Rectal smooth muscle tissue (tissue), 1 donor: ENCODE measurements around the gene CDC7.
"Not testable (repeated sequence)": the region's sequence is repeated elsewhere in the genome, so short reads cannot be mapped to it uniquely, and the experiment has no call there.

Experiments used
- H3K27ac ChIP-seq: one replicate; pipeline ENCODE4 v1.7.0; 2013; ENCODE audit warnings: low read depth, low read length, inconsistent platforms
- H3K27me3 ChIP-seq: one replicate; pipeline ENCODE4 v1.7.0; 2013; ENCODE audit warnings: low read length; ENCODE audit not compliant: control insufficient read depth, insufficient read depth
- H3K36me3 ChIP-seq: one replicate; pipeline ENCODE4 v1.7.0; 2013; ENCODE audit warnings: low read length; ENCODE audit not compliant: control insufficient read depth, insufficient read depth
- H3K4me1 ChIP-seq: one replicate; pipeline ENCODE4 v1.7.0; 2013; ENCODE audit warnings: low read length; ENCODE audit not compliant: control insufficient read depth, insufficient read depth
- H3K4me3 ChIP-seq: one replicate; pipeline ENCODE4 v1.7.0; 2013; ENCODE audit warnings: low read length
- H3K9ac ChIP-seq: one replicate; pipeline ENCODE4 v1.7.0; 2013; ENCODE audit warnings: low read length

The CDC7 gene

DNA sequence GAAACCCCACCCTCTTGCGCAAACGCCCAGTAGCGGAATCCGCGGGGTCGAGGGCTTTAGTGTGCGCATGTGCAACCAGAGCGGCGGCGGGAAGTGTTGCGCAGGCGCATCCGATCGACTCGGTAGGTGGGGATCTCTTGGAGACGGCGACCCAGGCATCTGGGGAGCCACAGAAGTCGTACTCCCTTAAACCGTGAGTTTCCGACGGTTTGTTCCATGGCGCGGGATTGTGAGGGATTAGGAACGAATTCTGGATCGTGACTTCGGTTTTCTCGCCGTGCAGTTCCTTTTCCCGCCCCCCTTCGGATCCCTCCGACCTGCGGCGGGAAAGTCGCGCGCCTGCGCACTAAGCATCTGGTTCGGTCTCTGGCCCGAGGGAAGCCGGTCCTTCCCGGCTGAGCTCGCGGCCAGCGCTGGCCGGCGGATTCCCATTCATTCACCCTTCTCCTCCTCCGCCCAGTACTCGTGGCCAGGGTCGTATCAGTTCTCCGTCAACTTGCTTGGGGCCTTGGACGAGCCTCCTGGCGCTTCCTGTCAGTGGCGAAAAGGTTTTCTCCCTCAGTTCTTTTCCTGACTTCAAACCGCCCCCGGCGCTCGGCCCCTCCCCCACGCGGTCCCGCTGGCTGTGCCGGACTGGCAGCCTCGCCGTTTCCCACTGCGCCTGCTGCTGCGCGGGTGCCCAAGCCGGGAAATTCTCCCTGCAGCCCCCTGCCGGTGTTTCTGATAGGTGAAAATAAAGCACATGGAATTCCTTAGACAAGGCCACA is at the start of gene CDC7:
CDC7 (plus strand) TSS at position 96 of the 767 bp plus-strand sequence. CDS start 866 bp downstream, outside the sequence.
- peak within 1 kb of the TSS; percentile 82 for H3K4me3 ChIP-seq
- no peak within 1 kb of the TSS for H3K9ac ChIP-seq
- no peaks in the 10 kb centered on the region for H3K27me3 ChIP-seq
- H3K4me1 ChIP-seq, result no peaks in the 10 kb centered on the region
- H3K27ac ChIP-seq, result peak within 1 kb of the TSS; percentile 86
- H3K36me3 ChIP-seq, result no peaks in the 10 kb centered on the region

DNA sequence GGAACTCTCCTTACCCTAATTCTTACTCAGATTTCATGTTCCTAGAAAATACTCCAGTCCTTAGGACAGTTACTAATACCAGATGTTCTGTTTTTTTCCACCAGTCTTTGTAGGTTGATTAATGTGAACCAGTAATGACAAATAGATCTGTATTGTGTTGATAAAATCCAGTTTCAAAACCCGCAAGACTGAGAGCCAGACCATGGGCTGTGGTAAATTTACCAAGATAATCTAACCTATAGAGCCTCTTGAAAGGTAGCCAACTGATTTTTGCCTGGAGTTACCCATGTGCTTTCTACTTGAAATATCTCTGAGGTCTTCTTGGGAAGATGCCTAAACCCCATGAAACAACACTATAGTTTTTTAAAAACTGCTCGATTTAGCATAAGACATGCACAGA is 46.5 kb upstream of the CDC7 start:
- no peak overlapping the region for H3K4me3 ChIP-seq
- H3K27me3 ChIP-seq, result no peaks in the 10 kb centered on the region
- H3K36me3 ChIP-seq, result no peaks in the 10 kb centered on the region
- no peaks in the 10 kb centered on the region for H3K4me1 ChIP-seq
- no peak overlapping the region for H3K9ac ChIP-seq
- no peak overlapping the region for H3K27ac ChIP-seq

DNA sequence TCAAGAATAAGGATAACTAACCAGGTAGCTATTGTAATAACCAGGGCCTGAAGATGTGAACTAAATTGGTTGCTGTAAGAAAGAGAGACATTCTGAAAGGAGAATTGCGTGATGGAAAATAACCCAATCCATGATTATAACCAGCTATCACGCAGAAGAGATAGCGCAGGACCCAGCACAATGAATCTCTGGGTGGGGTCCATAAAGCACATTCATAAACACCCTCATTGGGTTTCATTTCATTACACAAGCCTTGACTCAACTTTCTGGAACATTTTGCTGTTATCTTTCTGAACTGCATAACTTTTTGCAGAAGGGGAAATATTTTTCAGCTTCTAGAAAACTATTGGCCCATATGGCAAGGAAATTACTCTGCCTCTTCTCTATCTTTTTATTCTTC is 45.3 kb upstream of the CDC7 start:
- H3K27ac ChIP-seq, result no peak overlapping the region
- H3K27me3 ChIP-seq, result no peaks in the 10 kb centered on the region

DNA sequence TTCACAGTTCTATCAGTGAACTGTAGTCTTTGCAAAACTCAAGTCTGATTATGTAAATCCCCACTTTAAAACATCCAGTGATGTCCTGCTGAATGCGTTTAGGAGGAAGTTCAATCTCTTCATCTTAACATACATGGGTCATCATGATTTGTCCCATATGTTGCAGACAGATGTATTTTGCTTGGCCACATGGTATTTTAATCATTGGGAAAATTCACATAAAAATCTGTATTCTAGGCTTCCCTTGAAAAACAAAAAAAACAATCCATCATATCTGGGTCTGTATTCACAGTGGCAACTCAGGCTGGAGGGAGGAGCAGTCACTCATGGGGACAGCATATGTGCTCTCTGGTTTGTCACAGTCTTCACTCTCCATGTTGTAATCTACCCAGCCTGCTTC is 44.8 kb upstream of the CDC7 start:
- Histone ChIP-seq H3K4me3 (no peak overlapping the region), H3K36me3 (no peaks in the 10 kb centered on the region), H3K27me3 (no peaks in the 10 kb centered on the region)

More for the DNA sequence above, 45.3 kb upstream of the CDC7 start:
- no peak overlapping the region for H3K9ac ChIP-seq
- H3K36me3 ChIP-seq, result no peaks in the 10 kb centered on the region
- no peak overlapping the region for H3K4me3 ChIP-seq
- H3K4me1 ChIP-seq, result no peaks in the 10 kb centered on the region

DNA sequence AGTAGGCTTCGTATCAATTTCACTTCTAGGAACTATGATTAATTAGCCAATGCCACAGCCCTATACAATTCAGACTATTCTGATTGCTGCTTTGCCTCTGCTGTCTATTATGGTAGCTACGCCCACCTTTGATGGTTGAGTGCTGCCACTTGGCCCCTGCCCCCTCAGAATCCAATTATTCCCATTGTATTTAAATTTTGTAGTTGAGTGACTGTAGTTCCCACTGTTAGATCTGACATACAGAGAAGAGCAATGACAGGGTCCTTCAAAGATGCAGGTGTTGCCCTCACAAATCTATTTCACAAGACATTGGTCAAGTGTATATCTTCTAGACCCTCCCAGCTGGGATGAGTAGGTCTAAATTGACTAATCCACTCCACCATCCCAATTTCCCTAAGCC is 35.3 kb upstream of the CDC7 start:
- not testable (repeated sequence) for H3K9ac ChIP-seq, H3K4me1 ChIP-seq, H3K4me3 ChIP-seq, H3K27me3 ChIP-seq, H3K27ac ChIP-seq, H3K36me3 ChIP-seq

More for the DNA sequence above, 44.8 kb upstream of the CDC7 start:
- H3K9ac ChIP-seq, result no peak overlapping the region
- no peak overlapping the region for H3K27ac ChIP-seq
- no peaks in the 10 kb centered on the region for H3K4me1 ChIP-seq

DNA sequence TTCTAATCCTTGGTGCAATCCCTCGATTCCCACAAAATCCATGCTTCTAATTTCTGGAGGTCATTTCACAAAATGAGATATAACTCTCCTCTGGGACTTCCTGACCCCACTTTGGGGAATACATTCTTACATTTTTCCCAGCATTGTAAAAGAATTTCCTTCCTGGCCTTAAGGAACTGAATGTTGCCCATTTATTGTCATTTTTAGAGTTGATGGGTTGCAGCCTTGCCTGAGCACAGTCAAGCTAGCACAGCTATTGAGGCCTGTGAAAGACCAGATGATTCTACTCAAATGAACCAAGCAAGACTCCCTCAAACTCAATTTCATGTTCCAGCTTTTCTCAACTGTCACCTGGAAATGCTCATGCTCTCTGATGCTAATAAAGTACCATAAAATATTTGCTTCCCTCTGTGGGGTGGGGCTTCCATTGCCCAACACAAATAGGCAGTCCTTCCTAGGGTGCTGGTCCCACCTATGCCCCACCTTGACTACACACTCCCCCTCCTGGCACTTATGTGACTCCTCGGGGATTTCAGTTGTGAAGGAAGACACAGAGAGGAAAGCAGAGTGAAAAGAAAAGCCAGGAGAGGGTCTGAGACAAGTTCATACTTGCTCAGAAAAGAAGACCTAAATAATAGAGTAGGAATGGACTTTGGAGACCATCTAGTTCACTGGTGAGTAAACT is 24.0 kb upstream of the CDC7 start:
- no peak overlapping the region for H3K9ac ChIP-seq
- no peaks in the 10 kb centered on the region for H3K36me3 ChIP-seq
- H3K4me3 ChIP-seq, result no peak overlapping the region
- H3K27ac ChIP-seq, result no peak overlapping the region
- H3K4me1 ChIP-seq, result no peaks in the 10 kb centered on the region
- H3K27me3 ChIP-seq, result no peaks in the 10 kb centered on the region

DNA sequence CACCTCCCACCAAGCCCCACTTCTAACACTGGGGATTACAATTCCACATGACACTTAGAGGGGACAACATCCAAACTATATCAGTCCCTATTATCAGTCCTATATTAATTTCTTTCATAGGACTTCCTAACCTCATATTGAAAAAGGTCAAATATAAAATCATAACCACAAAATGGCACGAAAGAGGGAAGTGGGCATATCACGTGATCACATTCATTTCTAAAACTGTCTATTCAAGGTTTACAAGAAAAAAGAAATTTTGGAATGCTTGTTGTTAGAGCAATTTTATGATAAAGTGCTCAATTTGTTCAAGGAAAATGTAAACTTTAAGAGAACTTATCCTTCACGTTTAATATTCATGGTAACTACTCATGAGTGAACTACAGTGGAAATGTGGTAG is 13.2 kb upstream of the CDC7 start:
- Histone ChIP-seq H3K9ac (no peak overlapping the region), H3K27ac (no peak overlapping the region), H3K4me3 (no peak overlapping the region), H3K4me1 (no peaks in the 10 kb centered on the region), H3K27me3 (no peaks in the 10 kb centered on the region), H3K36me3 (no peaks in the 10 kb centered on the region)

DNA sequence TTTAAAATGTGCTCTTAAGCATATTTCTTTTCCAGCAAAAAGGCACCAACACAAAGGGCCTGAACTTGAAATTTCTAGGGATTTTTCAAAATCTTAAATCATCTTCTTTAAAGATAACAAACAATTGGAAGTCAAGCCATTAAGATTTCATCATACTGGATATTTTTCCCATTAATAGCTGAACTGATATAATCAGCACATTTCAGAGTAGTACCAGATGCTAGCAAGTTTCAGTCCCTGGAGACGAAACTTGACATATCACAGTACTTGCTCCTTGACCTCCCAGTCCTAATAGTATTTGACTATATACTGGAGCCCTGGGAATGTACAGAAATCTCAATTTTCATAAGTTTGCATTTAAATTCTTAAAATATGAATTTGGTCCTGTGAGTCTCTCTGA is 10.2 kb upstream of the CDC7 start:
- H3K9ac ChIP-seq, result no peak overlapping the region
- no peaks in the 10 kb centered on the region for H3K27me3 ChIP-seq
- H3K4me1 ChIP-seq, result no peaks in the 10 kb centered on the region
- H3K4me3 ChIP-seq, result no peak overlapping the region
- no peak overlapping the region for H3K27ac ChIP-seq
- H3K36me3 ChIP-seq, result no peaks in the 10 kb centered on the region

DNA sequence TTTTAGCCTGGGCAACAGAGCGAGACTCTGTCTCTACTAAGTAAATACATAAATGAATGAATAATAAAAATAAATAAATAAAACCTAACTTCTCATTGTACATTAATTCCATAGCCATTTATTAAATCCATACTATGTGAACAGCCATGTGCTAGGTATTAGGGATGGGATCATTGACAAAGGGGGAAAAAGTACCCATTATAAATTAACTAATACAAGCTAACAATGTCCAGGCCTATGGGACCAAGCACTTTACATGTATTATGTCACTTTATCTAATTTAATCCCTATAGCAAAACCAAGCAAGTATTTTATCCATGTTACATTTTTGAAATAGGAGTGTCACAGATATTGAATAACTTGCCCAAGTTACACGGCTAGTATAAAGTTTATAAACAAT is 2.6 kb upstream of the CDC7 start:
- no peaks in the 10 kb centered on the region for H3K27me3 ChIP-seq
- H3K36me3 ChIP-seq, result no peaks in the 10 kb centered on the region
- no peaks in the 10 kb centered on the region for H3K4me1 ChIP-seq
- no peak overlapping the region for H3K4me3 ChIP-seq
- H3K9ac ChIP-seq, result no peak overlapping the region
- H3K27ac ChIP-seq, result no peak overlapping the region

DNA sequence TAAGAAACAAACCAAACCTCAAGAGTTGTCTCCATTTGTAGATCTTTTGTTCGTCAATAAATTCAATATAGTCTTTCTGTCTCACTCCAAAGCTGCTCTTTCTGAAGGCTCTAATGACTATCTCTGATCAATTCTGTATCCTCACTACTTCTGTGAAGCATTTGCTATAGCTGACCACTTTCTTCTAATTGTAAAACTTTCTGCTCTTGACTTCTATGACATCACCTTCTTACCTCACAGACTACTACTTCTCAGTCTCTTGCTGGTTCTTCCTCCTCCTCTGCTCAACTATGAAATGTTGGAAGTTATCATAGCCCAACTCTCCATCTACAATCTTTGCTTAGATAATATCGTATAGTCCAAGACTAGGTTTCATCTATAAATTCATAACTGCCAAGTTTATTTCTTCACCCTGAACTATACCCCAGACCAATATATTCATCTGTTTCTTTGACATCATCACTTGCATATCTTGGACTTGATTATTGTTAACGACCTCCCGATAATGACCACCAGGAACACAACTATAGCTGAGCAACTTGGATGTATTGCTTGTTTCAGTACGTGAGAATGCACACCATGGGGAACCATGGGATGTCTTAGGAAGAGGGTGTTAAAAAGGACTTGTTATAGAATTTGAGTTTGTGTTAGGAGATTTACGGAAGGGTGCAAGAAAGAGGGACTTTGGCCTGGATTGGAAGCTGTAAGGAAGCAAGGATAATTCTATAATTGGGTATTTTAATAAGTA is 2.0 kb upstream of the CDC7 start:
- Histone ChIP-seq H3K9ac (no peak overlapping the region), H3K27ac (no peak overlapping the region), H3K36me3 (no peaks in the 10 kb centered on the region), H3K4me1 (no peaks in the 10 kb centered on the region), H3K4me3 (no peak overlapping the region), H3K27me3 (no peaks in the 10 kb centered on the region)

DNA sequence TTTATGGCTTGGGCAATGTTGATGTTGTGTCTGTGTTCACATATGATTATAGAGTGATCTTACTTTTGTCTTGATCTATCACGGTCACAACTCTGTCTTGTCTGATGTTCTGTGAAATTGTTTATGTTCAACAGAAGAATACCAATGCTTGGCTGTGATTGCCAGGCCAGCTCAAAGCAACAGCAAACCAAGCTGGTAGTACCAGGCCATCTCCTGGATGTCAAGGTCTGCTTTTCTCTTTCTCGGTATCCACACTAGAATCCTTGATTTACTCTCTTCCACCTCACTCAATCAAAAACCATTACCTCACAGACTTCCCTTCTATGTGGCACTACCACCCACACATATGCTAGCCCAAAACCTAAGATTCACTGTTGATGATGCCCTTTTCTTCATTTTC is 1.3 kb upstream of the CDC7 start:
- no peaks in the 10 kb centered on the region for H3K27me3 ChIP-seq
- H3K27ac ChIP-seq, result no peak overlapping the region
- no peak overlapping the region for H3K4me3 ChIP-seq
- no peaks in the 10 kb centered on the region for H3K36me3 ChIP-seq
- H3K4me1 ChIP-seq, result no peaks in the 10 kb centered on the region
- H3K9ac ChIP-seq, result no peak overlapping the region

DNA sequence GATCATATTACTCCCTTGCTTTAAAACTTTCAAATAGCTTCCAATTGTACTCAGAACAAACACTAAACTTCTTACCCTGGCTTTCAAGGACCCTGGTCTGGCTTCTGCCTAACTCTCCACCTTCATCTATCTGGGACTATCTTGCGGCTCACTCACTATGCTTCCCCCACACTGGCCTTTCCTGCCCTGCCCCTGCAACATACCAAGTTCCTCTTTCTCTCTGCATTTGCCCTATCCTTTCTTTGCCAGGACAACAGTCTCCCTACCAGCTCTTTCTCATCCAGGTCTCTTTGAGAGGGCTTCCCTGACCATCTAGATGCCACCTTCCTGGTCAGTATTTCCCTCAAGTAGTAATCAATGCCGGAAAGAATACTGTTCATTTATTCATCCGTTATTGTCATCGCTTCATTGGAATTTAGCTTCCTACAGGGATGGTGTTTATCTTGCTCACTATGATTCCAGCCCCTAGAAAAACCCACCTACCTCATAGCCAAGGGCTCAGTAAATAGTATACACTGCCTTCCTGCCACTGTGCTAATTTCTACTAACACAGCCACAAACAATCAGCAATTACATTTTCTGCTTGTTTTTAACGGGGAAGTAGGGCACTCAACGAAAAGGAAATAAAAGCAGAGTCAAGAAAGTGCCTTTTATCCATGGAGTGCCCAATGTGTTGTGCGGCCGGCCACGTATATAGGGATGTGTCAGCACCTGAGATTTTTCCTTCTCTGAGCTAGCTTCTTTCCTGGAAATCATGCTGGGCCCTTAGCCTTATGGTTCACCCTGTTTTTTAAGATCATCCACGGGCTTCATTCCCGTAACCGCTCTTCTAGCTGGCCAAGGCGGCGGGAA is 521 bp upstream of the CDC7 start:
- Histone ChIP-seq H3K27ac (peak overlapping the region; percentile 86), H3K27me3 (no peaks in the 10 kb centered on the region), H3K4me1 (no peaks in the 10 kb centered on the region), H3K36me3 (no peaks in the 10 kb centered on the region), H3K4me3 (peak overlapping the region; percentile 82), H3K9ac (no peak overlapping the region)
